ENCODE measurements around the gene FST. TPM values are rescaled to one million over a fixed set of nuclear protein-coding genes. Genes with fewer than 3 reads are reported as not detected.
A peak's percentile ranks its signal among the peaks of the same experiment; 100 is the strongest.

Gene FST
- total RNA-seq, 1 experiment from 2014 or later: not detected

DNA sequence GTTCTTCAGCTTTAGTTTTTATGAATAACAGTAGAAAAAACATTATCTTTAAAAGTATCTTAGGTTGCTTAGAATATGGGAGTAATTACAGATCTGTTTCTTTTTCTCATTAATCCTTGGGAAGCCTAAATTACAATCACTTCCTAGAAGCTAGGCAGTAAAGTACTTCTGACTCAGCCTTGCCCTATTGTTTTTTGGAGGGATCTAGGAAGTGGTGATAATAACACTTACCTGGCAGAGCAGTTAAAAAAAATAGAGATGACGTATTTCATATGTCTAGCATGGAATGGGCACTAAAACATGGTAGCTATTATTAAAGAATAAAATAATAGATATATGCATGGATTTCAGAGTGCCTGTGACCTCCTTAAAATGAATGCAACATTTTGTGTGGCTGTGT is 8.2 kb upstream of the FST start:
- in situ Hi-C loops (cut with HindIII; ENCODE audit: low pct_unique_long_range_greater_than_20kb, low sequenced_read_pairs): no loop called here
- DNase-seq (ENCODE audit: low read depth): no peak

- in situ Hi-C loops (cut with HindIII; ENCODE audit: low pct_unique_long_range_greater_than_20kb, low sequenced_read_pairs): no loop called here
- DNase-seq (ENCODE audit: low read depth): no peak
Measured at GRCh38 chr5:53472720-53473510, 7.5 kb upstream of the FST start.

DNA sequence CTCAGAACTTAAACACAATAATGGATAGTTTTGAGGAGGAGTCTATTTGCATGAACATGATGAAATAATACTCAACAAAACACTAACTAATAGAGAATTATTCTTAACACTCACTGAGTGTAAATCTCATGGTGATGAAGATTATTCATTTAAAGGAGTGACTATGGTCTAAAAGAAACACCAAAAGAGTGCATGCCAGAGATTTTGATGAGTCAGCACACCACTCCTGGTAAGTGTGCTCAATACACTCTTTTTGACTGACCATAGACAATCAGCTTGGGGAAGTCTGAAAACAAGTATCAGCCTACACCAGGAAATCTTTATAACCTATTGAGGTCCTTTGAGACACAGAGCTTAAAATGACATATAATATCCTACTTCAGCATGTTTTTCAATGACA is 6.8 kb upstream of the FST start:
- DNase-seq (ENCODE audit: low read depth): no peak
- in situ Hi-C loops (cut with HindIII; ENCODE audit: low pct_unique_long_range_greater_than_20kb, low sequenced_read_pairs): no loop called here

DNA sequence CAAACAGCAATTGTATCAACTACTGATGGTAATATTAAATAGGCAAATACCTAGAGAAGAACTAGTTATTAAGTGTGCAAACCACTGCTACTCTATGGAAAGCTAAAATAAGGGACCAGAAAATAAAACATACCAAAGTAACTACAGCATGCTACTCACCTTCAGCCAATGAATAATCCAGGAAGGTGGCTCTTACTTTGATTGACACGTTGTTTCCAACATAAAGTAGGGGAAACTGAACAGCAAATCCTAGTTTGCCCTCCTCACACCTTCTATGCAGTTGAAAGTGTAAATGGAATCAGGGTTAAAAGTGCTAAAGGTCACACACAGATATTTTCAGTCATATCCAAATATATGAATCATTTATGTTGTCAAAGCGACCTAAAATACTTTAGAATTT is 5.1 kb upstream of the FST start:
- DNase-seq (ENCODE audit: low read depth): no peak
- in situ Hi-C loops (cut with HindIII; ENCODE audit: low pct_unique_long_range_greater_than_20kb, low sequenced_read_pairs): no loop called here

- no peak for DNase-seq (ENCODE audit: low read depth)
- in situ Hi-C loops (cut with HindIII; ENCODE audit: low pct_unique_long_range_greater_than_20kb, low sequenced_read_pairs): no loop called here
Measured at GRCh38 chr5:53476019-53476418, 4.4 kb upstream of the FST start.

- DNase-seq (ENCODE audit: low read depth): no peak
- in situ Hi-C loops (cut with HindIII; ENCODE audit: low pct_unique_long_range_greater_than_20kb, low sequenced_read_pairs): no loop called here
Measured at GRCh38 chr5:53476531-53477480, 3.6 kb upstream of the FST start.

GRCh38 chr5:53478411-53479044 is 1.9 kb upstream of the FST start:
- in situ Hi-C loops (cut with HindIII; ENCODE audit: low pct_unique_long_range_greater_than_20kb, low sequenced_read_pairs): no loop called here
- peak; percentile 55 for DNase-seq (ENCODE audit: low read depth)

GRCh38 chr5:53479045-53479589 is 1.3 kb upstream of the FST start:
- in situ Hi-C loops (cut with HindIII; ENCODE audit: low pct_unique_long_range_greater_than_20kb, low sequenced_read_pairs): no loop called here
- DNase-seq (ENCODE audit: low read depth): no peak

DNA sequence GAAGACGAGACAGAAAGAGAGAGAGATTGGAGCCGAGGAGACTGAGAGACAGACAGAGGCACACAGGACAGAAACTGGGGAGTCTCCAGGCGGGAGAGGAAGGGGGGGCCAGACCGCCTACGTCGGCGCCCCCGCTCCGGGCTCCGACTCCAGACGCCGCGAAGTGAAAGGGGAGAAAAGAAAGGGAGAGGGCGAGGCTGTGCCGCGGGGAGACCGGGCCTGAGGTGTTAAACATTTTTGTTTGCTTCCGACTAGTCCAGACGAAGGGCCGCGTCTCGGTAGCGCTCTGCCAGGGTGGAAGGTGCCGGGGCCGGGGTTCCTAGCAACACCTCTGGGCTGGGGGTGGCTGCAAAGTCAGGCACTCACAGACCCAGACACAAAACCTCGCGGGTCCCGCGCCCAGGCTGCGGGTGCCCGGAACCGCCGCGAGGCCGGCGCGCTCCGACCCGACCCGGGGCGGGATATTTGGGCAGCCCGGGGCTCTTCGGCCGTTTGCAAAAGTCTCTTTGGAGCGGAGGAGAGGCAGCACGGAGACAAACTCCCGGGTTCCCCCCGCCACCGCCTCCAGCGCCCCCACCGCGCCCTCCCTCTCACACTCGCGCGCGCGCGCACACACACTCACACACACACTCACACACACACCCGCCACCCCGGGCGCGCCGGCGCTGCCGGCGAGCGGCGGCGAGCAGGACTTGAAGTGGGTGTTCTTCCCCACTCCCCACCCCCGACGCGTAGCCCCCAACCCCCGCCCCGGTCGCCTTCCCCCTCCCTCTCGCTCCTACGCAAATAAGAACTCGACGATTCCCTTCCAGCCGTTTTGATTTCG is 626 bp upstream of the FST start:
- in situ Hi-C loops (cut with HindIII; ENCODE audit: low pct_unique_long_range_greater_than_20kb, low sequenced_read_pairs): no loop called here
- DNase-seq (ENCODE audit: low read depth): peak; percentile 37

DNA sequence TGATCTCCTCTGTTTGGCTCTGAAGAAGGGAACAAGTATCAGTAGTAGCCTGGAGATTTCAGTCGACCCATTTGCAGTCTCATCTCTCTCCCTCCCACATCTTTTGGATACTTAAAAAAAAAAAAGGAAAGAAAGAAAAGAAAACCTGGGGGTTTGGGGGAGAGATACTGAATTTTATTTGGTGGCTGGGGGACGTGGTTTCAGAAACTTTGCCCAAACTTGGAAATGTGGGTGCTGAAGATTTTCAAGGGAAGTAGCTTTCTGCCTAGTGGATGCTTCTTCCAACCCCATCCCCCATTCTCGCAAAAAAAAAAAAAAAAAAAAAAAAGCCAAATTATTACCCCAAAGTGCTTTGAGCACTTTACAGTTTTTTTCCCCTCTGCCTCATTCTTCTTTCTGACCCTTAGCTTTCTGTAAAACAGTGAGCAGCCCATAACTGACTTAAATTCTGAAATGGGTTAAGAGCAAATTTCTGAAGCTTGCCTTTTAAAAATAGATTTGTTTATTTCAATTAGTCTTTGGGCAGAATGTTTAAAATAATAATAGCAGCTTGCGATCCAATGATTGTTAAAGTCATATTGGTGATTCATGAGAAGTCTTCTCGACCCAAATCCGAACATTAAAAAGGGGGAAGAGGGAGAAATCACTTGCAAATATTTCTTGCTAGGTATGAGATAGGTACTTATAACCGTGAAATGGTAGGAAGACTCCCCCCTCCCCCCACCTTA is 894 bp downstream of the FST start:
- no peak for DNase-seq (ENCODE audit: low read depth)
- in situ Hi-C loops (cut with HindIII; ENCODE audit: low pct_unique_long_range_greater_than_20kb, low sequenced_read_pairs): no loop called here

DNA sequence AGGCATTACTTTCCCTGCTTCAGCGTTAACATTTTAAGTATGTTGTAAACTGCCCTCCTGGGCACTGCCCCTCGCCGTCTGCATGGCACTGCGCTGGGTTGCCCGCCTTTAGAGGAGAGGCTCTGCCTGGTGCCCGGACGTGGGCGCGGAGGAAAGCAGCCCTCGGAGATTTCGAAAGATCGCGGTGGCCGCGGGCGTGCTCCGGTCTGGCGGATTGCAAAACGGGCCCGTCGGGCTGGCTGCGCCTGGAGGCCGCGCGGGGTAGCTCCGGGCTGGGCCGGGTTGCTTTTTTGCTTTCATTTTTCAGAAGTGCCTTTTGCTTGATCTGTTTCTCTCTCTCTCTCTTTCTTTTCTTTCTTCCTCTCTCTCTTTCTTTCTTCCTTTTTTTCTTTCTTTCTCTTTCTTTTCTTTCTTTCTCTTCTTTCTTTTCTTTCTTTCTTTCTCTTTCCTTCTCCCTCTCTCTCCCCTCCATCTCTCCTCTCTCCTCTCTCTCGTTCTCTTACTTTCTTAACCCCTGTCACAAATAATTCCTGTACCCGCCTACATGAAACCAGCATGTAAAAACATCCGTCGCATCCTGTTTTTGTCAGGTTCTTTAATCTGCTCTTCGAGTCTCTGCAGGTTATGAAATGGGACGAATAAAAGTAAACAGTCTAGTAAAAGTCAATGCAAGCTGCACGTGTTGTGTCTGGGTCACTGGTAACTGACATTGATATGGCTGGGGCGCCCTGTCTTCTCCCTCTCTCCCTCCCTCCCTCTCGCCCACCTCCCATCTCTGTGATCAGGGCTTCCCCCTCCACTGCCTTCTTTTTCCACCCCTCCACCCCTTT is 1.7 kb downstream of the FST start:
- peak; percentile 8 for DNase-seq (ENCODE audit: low read depth)
- in situ Hi-C loops (cut with HindIII; ENCODE audit: low pct_unique_long_range_greater_than_20kb, low sequenced_read_pairs): no loop called here

DNA sequence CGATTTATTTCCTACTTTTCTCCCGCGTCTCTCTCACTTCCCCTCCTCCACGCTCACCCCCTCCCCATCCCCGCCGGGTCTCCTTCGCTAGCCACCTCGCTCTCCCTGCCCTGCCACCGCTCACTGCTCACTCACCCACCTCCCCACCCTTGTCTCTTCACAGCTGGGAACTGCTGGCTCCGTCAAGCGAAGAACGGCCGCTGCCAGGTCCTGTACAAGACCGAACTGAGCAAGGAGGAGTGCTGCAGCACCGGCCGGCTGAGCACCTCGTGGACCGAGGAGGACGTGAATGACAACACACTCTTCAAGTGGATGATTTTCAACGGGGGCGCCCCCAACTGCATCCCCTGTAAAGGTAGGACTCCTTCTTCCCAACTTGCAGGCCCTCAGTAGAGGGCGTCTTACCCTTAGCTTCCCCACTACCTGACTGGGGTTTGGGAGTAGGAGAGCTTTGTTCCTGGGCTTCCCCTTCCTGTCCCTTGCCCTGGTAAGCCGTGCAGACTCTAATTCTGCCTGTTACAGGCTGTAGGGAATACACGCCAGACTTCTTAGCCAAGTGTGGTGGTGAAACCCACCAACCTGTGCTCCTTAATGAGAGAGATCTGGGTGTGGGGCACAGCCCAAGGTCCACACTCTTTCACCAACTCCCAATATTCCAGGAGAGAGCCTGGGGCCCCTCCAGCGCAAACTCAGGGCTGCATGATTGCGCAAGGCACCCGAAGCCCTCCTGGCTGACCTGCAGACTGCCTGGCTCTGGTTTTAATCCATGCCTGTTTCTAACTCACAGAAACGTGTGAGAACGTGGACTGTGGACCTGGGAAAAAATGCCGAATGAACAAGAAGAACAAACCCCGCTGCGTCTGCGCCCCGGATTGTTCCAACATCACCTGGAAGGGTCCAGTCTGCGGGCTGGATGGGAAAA is 2.5 kb downstream of the FST start:
- in situ Hi-C loops (cut with HindIII; ENCODE audit: low pct_unique_long_range_greater_than_20kb, low sequenced_read_pairs): no loop called here
- DNase-seq (ENCODE audit: low read depth): no peak

DNA sequence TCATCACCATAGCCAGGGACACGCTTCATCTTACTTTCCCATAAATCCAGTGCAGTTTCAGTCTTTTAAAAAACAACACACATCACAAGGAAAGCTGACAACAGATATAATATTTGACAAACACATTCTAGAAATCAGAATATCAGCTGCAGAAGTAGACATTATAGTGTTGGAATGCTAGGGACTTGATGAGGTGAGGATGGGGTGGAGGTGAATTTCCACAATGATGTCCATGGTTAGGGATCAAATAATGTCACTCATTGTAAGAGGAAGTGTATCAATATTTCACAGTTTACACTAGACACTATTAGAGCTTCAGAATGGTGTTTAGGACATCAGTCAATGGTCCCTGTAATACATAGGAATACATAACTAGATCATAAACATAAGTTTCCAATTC is 7.0 kb downstream of the FST start:
- no peak for DNase-seq (ENCODE audit: low read depth)
- in situ Hi-C loops (cut with HindIII; ENCODE audit: low pct_unique_long_range_greater_than_20kb, low sequenced_read_pairs): no loop called here

- DNase-seq (ENCODE audit: low read depth): no peak
- in situ Hi-C loops (cut with HindIII; ENCODE audit: low pct_unique_long_range_greater_than_20kb, low sequenced_read_pairs): no loop called here
Measured at GRCh38 chr5:53488195-53488722, 7.8 kb downstream of the FST start.

DNA sequence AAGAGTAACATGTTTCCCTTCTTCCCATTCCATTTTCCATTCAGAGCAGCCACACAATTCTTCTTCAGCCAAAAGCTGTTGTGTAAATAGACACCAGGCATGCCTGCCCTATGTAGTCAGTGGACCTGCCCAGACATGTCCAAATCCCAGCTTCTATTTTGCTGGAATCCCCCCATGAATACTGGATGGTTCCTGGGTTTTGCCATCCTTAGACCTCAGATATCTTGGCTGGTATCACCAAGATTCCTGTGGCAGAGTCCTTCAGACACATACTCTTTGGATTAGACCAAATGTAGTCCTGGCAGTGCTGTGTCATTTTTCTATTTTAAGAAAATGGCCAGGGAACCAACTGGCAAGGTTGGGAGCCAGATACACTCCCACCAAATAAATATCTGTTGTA is 10.3 kb downstream of the FST start:
- no peak for DNase-seq (ENCODE audit: low read depth)
- in situ Hi-C loops (cut with HindIII; ENCODE audit: low pct_unique_long_range_greater_than_20kb, low sequenced_read_pairs): no loop called here
